GM21515 (cell line): ENCODE results near the gene RANBP1.
"Not testable (repeated sequence)": the region's sequence is repeated elsewhere in the genome, so short reads cannot be mapped to it uniquely, and the experiment has no call there.

Experiments
- ATAC-seq: cut with Tn5 transposase; IDR thresholded peaks from one replicate; pipeline ENCODE4 v1.9.1; 2021; ENCODE audit not compliant: unreplicated experiment

Gene RANBP1

GRCh38 chr22:20149257-20150250, 33.6 kb downstream of the RANBP1 start:
- no peak for ATAC-seq

- no peak for ATAC-seq
Measured at GRCh38 chr22:20150381-20151275, 34.7 kb downstream of the RANBP1 start, which contains the start of gene CCDC188. Gene CCDC188 (minus strand): TSS chr22:20151055. CDS start chr22:20150986, 69 bp downstream.

GRCh38 chr22:20151276-20151588, 35.3 kb downstream of the RANBP1 start:
- ATAC-seq, result no peak

GRCh38 chr22:20152464-20152890, 36.6 kb downstream of the RANBP1 start:
- ATAC-seq, result no peak

- no peak for ATAC-seq
Measured at GRCh38 chr22:20153945-20154344, 38.0 kb downstream of the RANBP1 start.

GRCh38 chr22:20154602-20155187, 38.8 kb downstream of the RANBP1 start:
- ATAC-seq, result no peak

GRCh38 chr22:20155330-20156041, 39.6 kb downstream of the RANBP1 start:
- ATAC-seq, result no peak

- no peak for ATAC-seq
Measured at GRCh38 chr22:20156042-20156389, 40.1 kb downstream of the RANBP1 start.

- no peak for ATAC-seq
Measured at GRCh38 chr22:20156611-20157429, 40.9 kb downstream of the RANBP1 start.

- ATAC-seq, result no peak
Measured at GRCh38 chr22:20157430-20158183, 41.7 kb downstream of the RANBP1 start.

- no peak for ATAC-seq
Measured at GRCh38 chr22:20158391-20159036, 42.6 kb downstream of the RANBP1 start.

GRCh38 chr22:20159076-20159475, 43.2 kb downstream of the RANBP1 start:
- ATAC-seq, result no peak

- ATAC-seq, result not testable (repeated sequence)
Measured at GRCh38 chr22:20159531-20159930, 43.6 kb downstream of the RANBP1 start.

- ATAC-seq, result no peak
Measured at GRCh38 chr22:20160041-20160440, 44.1 kb downstream of the RANBP1 start.

GRCh38 chr22:20164863-20165262, 49.0 kb downstream of the RANBP1 start:
- no peak for ATAC-seq

- no peak for ATAC-seq
Measured at GRCh38 chr22:20165421-20165820, 49.5 kb downstream of the RANBP1 start.

GRCh38 chr22:20165913-20166312, 50.0 kb downstream of the RANBP1 start:
- no peak for ATAC-seq

GRCh38 chr22:20166703-20167102, 50.8 kb downstream of the RANBP1 start:
- no peak for ATAC-seq
